Activated CD8-positive, alpha-beta T cell treated with anti-CD3 and anti-CD28 coated beads for 36 hours (primary cell): ENCODE data around the gene CAPN12. TPM values are rescaled to one million over a fixed set of nuclear protein-coding genes. Genes with fewer than 3 reads are reported as not detected.

Source experiments
- ATAC-seq: fragments of 200-7000 bp; cut with Tn5 transposase; one replicate; pipeline ENCODE4 v1.10.0; 2021; ENCODE audit warnings: mild to moderate bottlenecking, moderate library complexity
- CTCF ChIA-PET: fragments of 350-600 bp; sonication (Branson Sonifier 250); formaldehyde crosslinking; loops from one replicate; lab custom pipeline; 2021; ENCODE audit warnings: antibody characterized with exemption; lab: Charles Lee
- POLR2A ChIA-PET: fragments of 350-600 bp; sonication (Branson Sonifier 250); formaldehyde crosslinking; loops from one replicate; lab custom pipeline; 2021; ENCODE audit warnings: antibody characterized with exemption; lab: Charles Lee
- DNase-seq: peaks from one replicate; pipeline ENCODE4 v3.0.0-alpha.2; 2020
- H3K27ac Mint-ChIP-seq: one replicate; pipeline ENCODE4 v1.8.0; 2021; ENCODE audit warnings: mild to moderate bottlenecking, mixed read lengths
- H3K27me3 Mint-ChIP-seq: one replicate; pipeline ENCODE4 v1.8.0; 2021; ENCODE audit warnings: mixed read lengths
- H3K36me3 Mint-ChIP-seq: one replicate; pipeline ENCODE4 v1.8.0; 2021; ENCODE audit warnings: low read depth, mixed read lengths
- H3K4me1 Mint-ChIP-seq: one replicate; pipeline ENCODE4 v1.8.0; 2021; ENCODE audit warnings: low read depth, mixed read lengths
- H3K4me3 Mint-ChIP-seq: one replicate; pipeline ENCODE4 v1.8.0; 2021; ENCODE audit warnings: mild to moderate bottlenecking, moderate library complexity, mixed read lengths
- H3K9me3 Mint-ChIP-seq: one replicate; pipeline ENCODE4 v1.8.0; 2021; ENCODE audit warnings: mixed read lengths
- intact Hi-C: fragments of 100-400 bp; cut with micrococcal nuclease; formaldehyde crosslinking; loops from one replicate; pipeline ENCODE4 v1.10.0; 2022
- total RNA-seq, 2 experiments: library from RNA; stranded (reverse); gene quantifications; one replicate each; pipeline ENCODE4 v1.2.3, GENCODE V29; 2021
- TF ChIP-seq, protein P1 (sequence below): fragments of 200-600 bp; IDR thresholded peaks from one replicate; pipeline ENCODE4 v1.8.0; 2022; ENCODE audit warnings: antibody characterized with exemption, mild to moderate bottlenecking

The CAPN12 gene
- total RNA-seq, 2 experiments from 2014 or later: 19.6 to 22.7 TPM

DNA sequence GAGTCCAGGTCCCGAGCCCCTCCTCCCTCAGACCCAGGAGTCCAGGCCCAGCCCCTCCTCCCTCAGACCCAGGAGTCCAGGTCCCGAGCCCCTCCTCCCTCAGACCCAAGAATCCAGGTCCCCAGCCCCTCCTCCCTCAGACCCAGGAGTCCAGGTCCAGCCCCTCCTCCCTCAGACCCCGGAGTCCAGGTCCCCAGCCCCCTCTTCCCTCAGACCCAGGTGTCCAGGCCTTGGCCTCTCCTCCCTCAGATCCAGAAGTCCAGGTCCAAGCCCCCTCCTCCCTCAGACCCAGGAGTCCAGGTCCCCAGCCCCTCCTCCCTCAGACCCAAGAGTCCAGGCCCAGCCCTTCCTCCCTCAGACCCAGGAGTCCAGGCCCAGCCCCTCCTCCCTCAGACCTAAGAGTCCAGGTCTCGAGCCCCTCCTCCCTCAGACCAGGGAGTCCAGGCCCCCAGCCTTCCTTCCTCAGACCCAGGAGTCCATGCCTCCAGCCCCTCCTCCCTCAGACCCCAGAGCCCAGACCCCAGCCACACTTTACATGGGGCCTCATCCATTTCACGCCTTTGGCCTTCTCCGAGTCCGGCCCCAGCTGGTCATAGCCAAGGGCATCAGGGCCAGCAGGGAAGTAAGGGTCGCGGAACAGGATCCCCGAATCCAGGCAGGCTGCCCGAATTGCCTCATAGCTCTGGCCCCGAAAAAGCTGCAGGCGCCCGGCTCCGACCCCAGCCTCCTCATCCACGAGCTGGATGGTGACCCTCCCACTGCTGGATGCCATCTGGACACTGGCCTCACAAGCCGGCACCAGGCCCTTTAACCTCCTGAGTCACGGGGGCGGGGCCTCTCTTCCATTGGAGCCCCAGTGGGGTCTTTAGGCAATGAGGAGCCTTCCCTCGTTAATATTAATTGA lies 628 bp downstream of the CAPN12 start:
- Mint-ChIP-seq H3K4me1 (peaks cover 11% of the 10 kb centered on the region), H3K27ac (no peak overlapping the region), H3K4me3 (no peak overlapping the region), H3K9me3 (no peaks in the 10 kb centered on the region), H3K36me3 (no peaks in the 10 kb centered on the region), H3K27me3 (no peaks in the 10 kb centered on the region)
- DNase-seq (no peak), ATAC-seq (no peak)
- intact Hi-C loops: no loop called here
- ChIA-PET CTCF (interaction anchor here (0.9 to 1.5 kb wide), 3 partner anchors 13 to 26 kb away, joined by 3 to 5 read pairs (median 4); no protein-coding TSS in a partner anchor), POLR2A (interaction anchor here (1.0 kb wide), 1 partner anchor 665 kb away, joined by 3 read pairs; no protein-coding TSS in a partner anchor)
- TF ChIP-seq, protein P1, sequence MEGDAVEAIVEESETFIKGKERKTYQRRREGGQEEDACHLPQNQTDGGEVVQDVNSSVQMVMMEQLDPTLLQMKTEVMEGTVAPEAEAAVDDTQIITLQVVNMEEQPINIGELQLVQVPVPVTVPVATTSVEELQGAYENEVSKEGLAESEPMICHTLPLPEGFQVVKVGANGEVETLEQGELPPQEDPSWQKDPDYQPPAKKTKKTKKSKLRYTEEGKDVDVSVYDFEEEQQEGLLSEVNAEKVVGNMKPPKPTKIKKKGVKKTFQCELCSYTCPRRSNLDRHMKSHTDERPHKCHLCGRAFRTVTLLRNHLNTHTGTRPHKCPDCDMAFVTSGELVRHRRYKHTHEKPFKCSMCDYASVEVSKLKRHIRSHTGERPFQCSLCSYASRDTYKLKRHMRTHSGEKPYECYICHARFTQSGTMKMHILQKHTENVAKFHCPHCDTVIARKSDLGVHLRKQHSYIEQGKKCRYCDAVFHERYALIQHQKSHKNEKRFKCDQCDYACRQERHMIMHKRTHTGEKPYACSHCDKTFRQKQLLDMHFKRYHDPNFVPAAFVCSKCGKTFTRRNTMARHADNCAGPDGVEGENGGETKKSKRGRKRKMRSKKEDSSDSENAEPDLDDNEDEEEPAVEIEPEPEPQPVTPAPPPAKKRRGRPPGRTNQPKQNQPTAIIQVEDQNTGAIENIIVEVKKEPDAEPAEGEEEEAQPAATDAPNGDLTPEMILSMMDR: no peak

DNA sequence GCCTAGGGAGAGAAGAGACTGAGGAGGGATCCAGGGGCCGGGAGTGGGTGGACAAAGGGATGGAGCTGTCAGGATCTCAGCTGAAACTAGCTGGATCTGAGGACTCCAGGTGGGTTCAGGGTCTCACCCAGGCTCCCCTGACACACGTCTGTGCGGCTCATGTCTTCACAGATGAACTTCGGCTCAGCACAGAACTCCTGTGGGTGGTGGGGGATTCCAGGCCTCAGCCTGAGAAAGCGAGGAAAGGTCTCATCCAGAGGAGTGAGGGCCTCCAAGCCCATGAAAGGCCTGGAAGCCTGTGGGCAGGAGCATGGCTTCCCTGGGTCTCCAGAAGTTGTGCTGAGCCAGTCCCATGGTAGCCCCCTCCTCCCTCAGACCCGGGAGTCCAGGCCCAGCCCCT lies 1.4 kb downstream of the CAPN12 start:
- Mint-ChIP-seq H3K4me1 (peaks cover 14% of the 10 kb centered on the region), H3K4me3 (no peak overlapping the region), H3K9me3 (no peaks in the 10 kb centered on the region), H3K27me3 (peaks cover 2% of the 10 kb centered on the region), H3K27ac (no peak overlapping the region), H3K36me3 (no peaks in the 10 kb centered on the region)
- POLR2A ChIA-PET: interaction anchor here (1.0 kb wide), 1 partner anchor 666 kb away, joined by 3 read pairs; no protein-coding TSS in a partner anchor
- ATAC-seq (no peak), DNase-seq (no peak)
- CTCF ChIA-PET: interaction anchor here (1.5 kb wide), 1 partner anchor 27 kb away, joined by 4 read pairs; no protein-coding TSS in a partner anchor
- intact Hi-C loops: no loop called here
- TF ChIP-seq, protein P1: no peak

DNA sequence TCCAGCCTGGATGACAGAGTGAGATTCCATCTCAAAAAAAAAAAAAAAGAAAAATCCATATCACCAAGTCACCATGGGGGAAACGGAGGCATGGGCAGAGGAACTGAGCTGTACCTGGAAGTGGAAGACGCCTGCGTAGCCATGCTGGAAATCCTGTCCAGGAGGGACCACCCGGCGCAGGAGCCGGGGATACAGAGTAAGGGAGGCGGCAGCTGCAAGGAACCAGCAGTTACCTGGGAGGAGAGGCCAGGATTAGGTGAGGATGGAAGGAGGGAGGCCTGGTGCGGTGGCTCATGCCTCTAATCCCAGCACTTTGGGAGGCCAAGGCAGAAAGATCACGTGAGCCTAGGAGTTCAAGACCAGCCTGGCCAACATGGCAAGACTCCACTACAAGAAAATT lies 2.0 kb downstream of the CAPN12 start:
- CTCF ChIA-PET: interaction anchor here (1.5 kb wide), 1 partner anchor 27 kb away, joined by 4 read pairs; no protein-coding TSS in a partner anchor
- Mint-ChIP-seq H3K27me3 (peaks cover 4% of the 10 kb centered on the region), H3K36me3 (no peaks in the 10 kb centered on the region), H3K4me1 (peaks cover 19% of the 10 kb centered on the region), H3K4me3 (no peak overlapping the region), H3K9me3 (no peaks in the 10 kb centered on the region), H3K27ac (no peak overlapping the region)
- ATAC-seq (no peak), DNase-seq (no peak)
- intact Hi-C loops: no loop called here
- POLR2A ChIA-PET: interaction anchor here (1.0 kb wide), 1 partner anchor 667 kb away, joined by 3 read pairs; no protein-coding TSS in a partner anchor
- TF ChIP-seq, protein P1: no peak

DNA sequence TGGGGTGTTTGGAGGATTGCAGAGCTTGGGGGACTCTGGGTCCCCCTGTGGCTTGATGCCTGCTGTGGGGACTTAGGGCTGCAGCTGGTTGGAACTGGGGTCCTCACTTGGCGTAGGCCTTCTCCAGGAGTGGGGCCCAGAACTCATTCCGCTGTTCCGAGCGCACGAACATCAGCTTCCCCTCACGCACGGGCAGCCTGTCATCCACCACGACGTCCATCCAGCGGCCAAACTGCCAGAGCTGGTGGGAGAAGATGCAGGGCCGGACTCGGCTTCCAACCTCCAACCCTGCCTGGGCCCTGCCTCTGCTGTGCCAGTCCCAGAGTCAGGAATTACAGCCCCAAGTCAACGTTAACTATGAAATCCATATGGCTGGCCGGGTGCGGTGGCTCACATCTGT lies 2.6 kb downstream of the CAPN12 start:
- no peak for ATAC-seq
- Mint-ChIP-seq H3K36me3 (no peaks in the 10 kb centered on the region), H3K27me3 (peaks cover 4% of the 10 kb centered on the region), H3K4me1 (peaks cover 19% of the 10 kb centered on the region), H3K9me3 (no peaks in the 10 kb centered on the region), H3K27ac (no peak overlapping the region), H3K4me3 (no peak overlapping the region)
- DNase-seq: no peak
- intact Hi-C loops: no loop called here
- POLR2A ChIA-PET: no interaction called here
- CTCF ChIA-PET: interaction anchor here (0.9 to 1.5 kb wide), 2 partner anchors 28 to 338 kb away, joined by 3 to 4 read pairs; no protein-coding TSS in a partner anchor
- TF ChIP-seq, protein P1: no peak

DNA sequence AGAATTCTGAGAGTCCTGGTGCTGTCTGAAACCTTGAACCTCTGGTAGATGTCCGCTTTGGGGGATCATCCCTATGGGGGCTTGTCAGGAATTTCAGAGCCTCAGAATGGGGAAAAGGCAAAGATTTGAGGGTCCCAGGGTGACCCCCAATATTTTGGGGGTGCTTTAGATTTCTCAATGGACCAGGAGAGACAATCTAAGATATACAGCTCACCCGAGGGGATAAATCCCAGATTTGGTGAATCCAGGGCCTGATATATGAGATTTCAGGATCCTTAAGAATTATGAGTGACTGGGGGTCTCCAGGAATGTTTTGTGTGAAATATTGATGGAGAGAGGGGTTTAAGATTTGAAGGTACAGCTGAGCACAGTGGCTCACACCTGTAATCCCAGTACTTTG lies 3.3 kb downstream of the CAPN12 start:
- Mint-ChIP-seq H3K4me1 (peaks cover 22% of the 10 kb centered on the region), H3K36me3 (no peaks in the 10 kb centered on the region), H3K9me3 (no peaks in the 10 kb centered on the region), H3K27me3 (peaks cover 4% of the 10 kb centered on the region), H3K27ac (no peak overlapping the region), H3K4me3 (no peak overlapping the region)
- TF ChIP-seq, protein P1: no peak
- intact Hi-C loops: no loop called here
- ChIA-PET CTCF (no interaction called here), POLR2A (interaction anchor here (0.5 kb wide), 1 partner anchor 9 kb away, joined by 3 read pairs; no protein-coding TSS in a partner anchor)
- ATAC-seq (no peak), DNase-seq (no peak)
